ENCODE results near the gene CDH23. TPM values are rescaled to one million over a fixed set of nuclear protein-coding genes. Genes with fewer than 3 reads are reported as not detected.
A peak's percentile ranks its signal among the peaks of the same experiment; 100 is the strongest.

CDH23 gene
- total RNA-seq, 3 donors from 2014 or later, result 1.8 to 3.6 (median 3.0) TPM

DNA sequence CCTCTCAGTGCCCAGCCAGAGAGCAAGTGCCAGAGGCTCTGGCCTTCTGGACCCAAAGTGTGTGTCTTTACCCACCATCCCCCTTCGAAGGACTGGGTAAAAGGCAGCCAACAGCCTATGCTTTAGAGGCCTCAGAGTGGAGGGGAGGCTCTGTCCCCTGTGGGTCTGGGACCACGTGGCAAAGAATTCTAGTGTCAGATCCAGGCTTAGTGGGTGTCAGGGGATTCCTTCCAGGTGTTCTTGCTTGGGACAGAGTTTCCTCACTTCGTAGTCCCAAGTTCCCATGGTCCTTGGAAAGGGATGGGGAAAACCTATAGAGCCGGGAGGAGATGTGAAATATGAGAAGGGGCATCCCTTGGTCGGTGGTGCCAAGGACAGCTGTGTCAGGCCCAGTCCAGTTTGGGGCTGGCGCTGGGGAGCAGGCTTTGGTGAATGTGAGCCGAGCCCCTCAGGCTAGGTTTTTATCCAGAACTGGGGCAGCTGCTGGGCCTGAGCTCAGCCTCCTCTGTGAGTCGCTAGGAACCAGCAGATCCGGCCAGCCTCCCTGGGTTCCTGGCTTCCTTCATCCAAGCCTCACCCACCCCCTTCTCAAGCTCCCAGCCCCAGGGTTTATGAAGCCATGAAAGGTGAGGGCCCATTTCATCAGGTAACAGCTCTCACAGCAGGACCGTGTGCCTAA lies 251.7 kb downstream of the CDH23 start:
- Histone ChIP-seq H3K4me3 (no peak overlapping the region), H3K36me3 (ENCODE audit: low read depth) (no peaks in the 10 kb centered on the region), H3K4me1 (ENCODE audit: low read depth) (peaks cover 10% of the 10 kb centered on the region), H3K9me3 (no peaks in the 10 kb centered on the region)
- no peak for ATAC-seq
- TF ChIP-seq, protein P1, sequence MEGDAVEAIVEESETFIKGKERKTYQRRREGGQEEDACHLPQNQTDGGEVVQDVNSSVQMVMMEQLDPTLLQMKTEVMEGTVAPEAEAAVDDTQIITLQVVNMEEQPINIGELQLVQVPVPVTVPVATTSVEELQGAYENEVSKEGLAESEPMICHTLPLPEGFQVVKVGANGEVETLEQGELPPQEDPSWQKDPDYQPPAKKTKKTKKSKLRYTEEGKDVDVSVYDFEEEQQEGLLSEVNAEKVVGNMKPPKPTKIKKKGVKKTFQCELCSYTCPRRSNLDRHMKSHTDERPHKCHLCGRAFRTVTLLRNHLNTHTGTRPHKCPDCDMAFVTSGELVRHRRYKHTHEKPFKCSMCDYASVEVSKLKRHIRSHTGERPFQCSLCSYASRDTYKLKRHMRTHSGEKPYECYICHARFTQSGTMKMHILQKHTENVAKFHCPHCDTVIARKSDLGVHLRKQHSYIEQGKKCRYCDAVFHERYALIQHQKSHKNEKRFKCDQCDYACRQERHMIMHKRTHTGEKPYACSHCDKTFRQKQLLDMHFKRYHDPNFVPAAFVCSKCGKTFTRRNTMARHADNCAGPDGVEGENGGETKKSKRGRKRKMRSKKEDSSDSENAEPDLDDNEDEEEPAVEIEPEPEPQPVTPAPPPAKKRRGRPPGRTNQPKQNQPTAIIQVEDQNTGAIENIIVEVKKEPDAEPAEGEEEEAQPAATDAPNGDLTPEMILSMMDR (IDR thresholded peaks at IDR 0.05), result no peak
- no peak for DNase-seq
- intact Hi-C loops (cut with DNase I, micrococcal nuclease), result no loop called here

DNA sequence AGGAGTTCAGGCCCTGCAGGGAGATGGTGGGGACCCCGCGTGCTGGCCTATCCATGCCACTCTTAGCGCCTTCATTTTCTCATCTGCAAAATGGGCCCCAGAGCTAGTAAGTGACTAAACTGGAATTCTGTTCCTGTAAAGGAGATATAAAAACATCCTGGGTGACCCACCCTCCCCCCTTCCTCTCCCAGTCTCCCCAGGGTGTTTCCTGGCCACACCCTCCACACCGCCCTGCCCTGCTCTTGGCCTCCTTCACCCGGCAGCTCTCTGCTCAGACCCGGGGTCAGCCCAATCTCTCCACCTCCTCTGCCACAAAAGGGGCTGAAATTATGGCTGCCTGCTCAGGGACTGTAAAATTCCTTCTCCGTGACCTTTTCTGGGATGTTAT lies 252.2 kb downstream of the CDH23 start:
- intact Hi-C loops (cut with DNase I, micrococcal nuclease), result no loop called here
- ATAC-seq (peak; percentile 91), DNase-seq (peak; percentile 62 to 84 (median 75))
- Histone ChIP-seq H3K36me3 (ENCODE audit: low read depth) (no peaks in the 10 kb centered on the region), H3K9me3 (no peaks in the 10 kb centered on the region), H3K4me1 (ENCODE audit: low read depth) (peaks cover 10% of the 10 kb centered on the region), H3K4me3 (no peak overlapping the region)
- TF ChIP-seq, protein P1 (IDR thresholded peaks at IDR 0.05), result no peak

DNA sequence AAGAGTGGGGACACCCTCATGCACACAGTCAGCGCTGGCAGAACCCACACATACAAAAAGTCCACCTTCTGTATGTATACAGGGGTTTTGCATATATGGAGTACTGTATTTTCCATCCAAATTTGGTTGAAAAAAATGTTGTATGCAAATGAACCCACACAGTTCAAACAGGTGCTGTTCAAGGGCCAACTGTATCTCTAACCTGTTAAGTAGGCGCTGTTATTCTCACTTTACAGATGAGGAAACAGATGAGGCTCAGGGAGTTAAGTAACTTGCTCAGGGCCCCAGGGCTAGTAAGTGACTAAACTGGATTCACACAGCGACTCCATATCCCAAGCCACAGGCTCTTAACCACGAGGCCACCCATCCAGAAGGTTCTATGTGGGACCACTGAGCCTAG lies 252.9 kb downstream of the CDH23 start:
- ATAC-seq, result peak; percentile 42
- Histone ChIP-seq H3K4me1 (ENCODE audit: low read depth) (peaks cover 10% of the 10 kb centered on the region), H3K9me3 (no peaks in the 10 kb centered on the region), H3K4me3 (no peak overlapping the region), H3K36me3 (ENCODE audit: low read depth) (no peaks in the 10 kb centered on the region)
- TF ChIP-seq, protein P1 (IDR thresholded peaks at IDR 0.05), result no peak
- DNase-seq, result no peak
- intact Hi-C loops (cut with DNase I, micrococcal nuclease), result no loop called here

DNA sequence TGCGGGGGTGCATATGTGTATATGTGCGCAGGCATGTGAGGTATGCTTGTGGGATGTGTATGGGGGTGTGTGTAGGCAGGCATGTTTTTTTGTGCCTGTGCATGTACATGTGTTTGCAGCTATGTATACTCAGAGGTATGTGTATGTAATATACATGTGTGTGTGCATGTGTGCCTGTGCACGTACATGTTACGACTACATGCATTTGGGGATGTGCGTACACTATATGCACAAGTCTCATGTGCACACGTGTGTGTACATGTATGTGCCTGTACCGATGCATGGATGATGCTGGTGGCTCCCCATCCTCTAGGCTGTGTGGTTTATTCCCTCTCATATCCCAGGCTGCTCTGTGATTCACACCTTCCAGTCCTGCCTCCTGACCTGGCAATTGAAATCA lies 253.7 kb downstream of the CDH23 start:
- TF ChIP-seq, protein P1 (IDR thresholded peaks at IDR 0.05), result no peak
- peaks cover 10% of the 10 kb centered on the region for H3K4me1 ChIP-seq (ENCODE audit: low read depth)
- H3K36me3 ChIP-seq (ENCODE audit: low read depth), result no peaks in the 10 kb centered on the region
- no peaks in the 10 kb centered on the region for H3K9me3 ChIP-seq
- intact Hi-C loops (cut with DNase I, micrococcal nuclease), result no loop called here
- no peak for ATAC-seq
- no peak for DNase-seq
- no peak overlapping the region for H3K4me3 ChIP-seq

DNA sequence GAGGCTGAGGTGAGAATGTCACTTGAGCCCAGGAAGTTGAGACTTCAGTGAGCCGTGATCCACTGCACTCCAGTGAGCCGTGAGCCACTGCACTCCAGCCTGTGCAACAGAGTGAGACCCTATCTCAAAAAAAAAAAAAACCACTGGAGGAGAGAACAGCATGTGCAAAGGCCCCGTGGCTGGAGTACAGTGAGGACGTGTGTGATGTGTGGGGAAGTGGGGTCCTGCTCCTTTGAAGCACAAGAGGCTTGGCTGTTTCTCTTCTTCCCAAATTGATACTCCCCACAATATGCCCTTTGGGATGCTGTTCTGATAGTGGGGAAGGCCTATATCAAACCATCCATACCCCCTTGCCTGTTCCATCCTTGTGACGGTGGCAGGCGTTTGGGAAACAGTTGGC lies 254.7 kb downstream of the CDH23 start:
- H3K9me3 ChIP-seq, result no peaks in the 10 kb centered on the region
- TF ChIP-seq, protein P1 (IDR thresholded peaks at IDR 0.05), result no peak
- H3K4me3 ChIP-seq, result no peak overlapping the region
- no peak for DNase-seq
- ATAC-seq, result no peak
- no peaks in the 10 kb centered on the region for H3K36me3 ChIP-seq (ENCODE audit: low read depth)
- peaks cover 10% of the 10 kb centered on the region for H3K4me1 ChIP-seq (ENCODE audit: low read depth)
- intact Hi-C loops (cut with DNase I, micrococcal nuclease), result no loop called here

DNA sequence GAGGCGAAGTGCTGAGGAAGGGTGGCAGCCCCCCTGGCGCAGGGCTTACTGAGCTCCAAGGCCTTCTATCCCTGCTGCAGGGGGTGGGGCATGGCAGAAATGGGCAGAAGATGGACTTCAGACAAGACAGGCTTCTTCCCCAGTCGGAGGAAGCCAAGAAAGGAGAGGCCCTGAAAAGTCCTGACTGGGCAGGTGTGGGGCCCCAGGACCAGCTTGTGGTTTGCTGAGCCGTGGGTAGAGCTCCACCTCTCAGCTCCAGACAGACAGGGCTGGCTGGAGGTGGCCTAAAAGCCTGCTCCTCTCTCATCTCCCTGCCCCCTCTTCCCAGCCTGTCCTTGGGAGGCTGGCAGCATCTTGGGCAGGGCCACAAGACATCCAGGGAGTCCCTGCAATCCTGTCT lies 255.2 kb downstream of the CDH23 start:
- DNase-seq (no peak), ATAC-seq (no peak)
- intact Hi-C loops (cut with DNase I, micrococcal nuclease), result no loop called here
- Histone ChIP-seq H3K4me3 (no peak overlapping the region), H3K9me3 (no peaks in the 10 kb centered on the region), H3K4me1 (ENCODE audit: low read depth) (peaks cover 10% of the 10 kb centered on the region), H3K36me3 (ENCODE audit: low read depth) (no peaks in the 10 kb centered on the region)
- TF ChIP-seq, protein P1 (IDR thresholded peaks at IDR 0.05), result no peak
